ENCODE measurements around the gene MLH1.

DNA sequence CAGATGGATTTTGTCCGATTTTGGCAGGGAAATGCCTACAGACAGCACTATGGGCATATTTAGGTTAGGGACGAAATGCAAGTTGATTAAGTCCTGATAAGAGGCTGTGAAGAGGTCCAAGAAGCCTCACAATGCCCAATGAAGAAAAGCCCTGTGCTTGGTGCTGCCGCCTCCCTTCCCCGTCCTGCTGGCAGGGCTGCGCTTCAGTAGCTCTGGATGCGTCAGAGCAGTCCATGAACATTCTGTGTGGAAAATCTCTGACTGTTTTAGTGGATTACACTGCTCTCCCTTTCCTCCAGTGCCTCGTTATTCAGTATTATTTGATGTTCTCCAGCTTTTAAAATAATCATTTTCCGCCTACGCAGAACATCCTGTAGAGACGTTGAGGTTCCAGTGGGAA, 39.6 kb downstream of the MLH1 start:
- TF ChIP-seq, protein P1, sequence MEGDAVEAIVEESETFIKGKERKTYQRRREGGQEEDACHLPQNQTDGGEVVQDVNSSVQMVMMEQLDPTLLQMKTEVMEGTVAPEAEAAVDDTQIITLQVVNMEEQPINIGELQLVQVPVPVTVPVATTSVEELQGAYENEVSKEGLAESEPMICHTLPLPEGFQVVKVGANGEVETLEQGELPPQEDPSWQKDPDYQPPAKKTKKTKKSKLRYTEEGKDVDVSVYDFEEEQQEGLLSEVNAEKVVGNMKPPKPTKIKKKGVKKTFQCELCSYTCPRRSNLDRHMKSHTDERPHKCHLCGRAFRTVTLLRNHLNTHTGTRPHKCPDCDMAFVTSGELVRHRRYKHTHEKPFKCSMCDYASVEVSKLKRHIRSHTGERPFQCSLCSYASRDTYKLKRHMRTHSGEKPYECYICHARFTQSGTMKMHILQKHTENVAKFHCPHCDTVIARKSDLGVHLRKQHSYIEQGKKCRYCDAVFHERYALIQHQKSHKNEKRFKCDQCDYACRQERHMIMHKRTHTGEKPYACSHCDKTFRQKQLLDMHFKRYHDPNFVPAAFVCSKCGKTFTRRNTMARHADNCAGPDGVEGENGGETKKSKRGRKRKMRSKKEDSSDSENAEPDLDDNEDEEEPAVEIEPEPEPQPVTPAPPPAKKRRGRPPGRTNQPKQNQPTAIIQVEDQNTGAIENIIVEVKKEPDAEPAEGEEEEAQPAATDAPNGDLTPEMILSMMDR (IDR thresholded peaks at IDR 0.05): no peak
- TF ChIP-seq POLR2AphosphoS5 (IDR thresholded peaks at IDR 0.05; ENCODE audit: low read depth, low read length): no peak
